AG04450 (cell line): ENCODE results near the gene FRK. TPM values are rescaled to one million over a fixed set of nuclear protein-coding genes. Genes with fewer than 3 reads are reported as not detected.
"Not testable (repeated sequence)": the region's sequence is repeated elsewhere in the genome, so short reads cannot be mapped to it uniquely, and the experiment has no call there.

Experiments used
- CTCF ChIA-PET: fragments of 300-600, 350-600 bp; formaldehyde crosslinking; extraction: SDS; loops from one replicate; lab custom pipeline; 2022; ENCODE audit warnings: antibody characterized with exemption, inconsistent platforms; lab: Charles Lee
- POLR2A ChIA-PET: fragments of 350-600 bp; formaldehyde crosslinking; extraction: SDS; loops from one replicate; lab custom pipeline; 2021; ENCODE audit warnings: antibody characterized with exemption, inconsistent platforms; lab: Yijun Ruan, JAX
- DNase-seq: peaks from one replicate; pipeline ENCODE4 v3.0.0-alpha.2; 2011; ENCODE audit warnings: low read depth, low spot score
- H3K27ac ChIP-seq: one replicate; pipeline ENCODE4 v1.5.1; 2012; ENCODE audit warnings: low read depth, low read length, control low read depth
- H3K27me3 ChIP-seq: one replicate; pipeline ENCODE4 v1.6.0; 2012; ENCODE audit warnings: low read length; ENCODE audit not compliant: control insufficient read depth, insufficient read depth
- H3K4me3 ChIP-seq: 2 replicates; pipeline ENCODE4 v1.5.1; 2011; ENCODE audit warnings: mild to moderate bottlenecking, low read depth, low read length, control low read depth
- H3K9me3 ChIP-seq: 2 replicates; pipeline ENCODE4 v1.5.1; 2012; ENCODE audit warnings: low read length; ENCODE audit not compliant: control insufficient read depth, insufficient read depth
- CTCF ChIP-seq: IDR thresholded peaks from 2 replicates; pipeline ENCODE4 v1.5.1; 2011; ENCODE audit warnings: low read depth, low read length, control low read depth, inconsistent platforms
- polyA plus RNA-seq: library from polyadenylated mRNA; depleted of rRNA; stranded (reverse); fragments of >200 nt; gene quantifications from 2 replicates; pipeline ENCODE4 v1.2.3, GENCODE V29; 2011

Gene FRK
- polyA plus RNA-seq, 1 experiment: 0.43 TPM

- ChIA-PET POLR2A (no interaction called here), CTCF (interaction anchor here (0.7 kb wide), 1 partner anchor 41 kb away, joined by 3 read pairs; no protein-coding TSS in a partner anchor)
- no peak overlapping the region for H3K4me3 ChIP-seq
- H3K9me3 ChIP-seq: no peaks in the 10 kb centered on the region
- H3K27ac ChIP-seq: no peak overlapping the region
- no peak for DNase-seq
- no peak for TF ChIP-seq CTCF
- no peaks in the 10 kb centered on the region for H3K27me3 ChIP-seq
Measured at GRCh38 chr6:115969930-115970273, 90.8 kb downstream of the FRK start.

- Histone ChIP-seq H3K27me3 (no peaks in the 10 kb centered on the region), H3K27ac (no peak overlapping the region), H3K4me3 (no peak overlapping the region), H3K9me3 (no peaks in the 10 kb centered on the region)
- ChIA-PET CTCF (interaction anchor here (0.7 kb wide), 1 partner anchor 42 kb away, joined by 3 read pairs; no protein-coding TSS in a partner anchor), POLR2A (no interaction called here)
- no peak for TF ChIP-seq CTCF
- no peak for DNase-seq
Measured at GRCh38 chr6:115969207-115969929, 91.3 kb downstream of the FRK start.

GRCh38 chr6:115960286-115960685, 100.4 kb downstream of the FRK start:
- CTCF ChIA-PET, DNase-seq, H3K9me3 ChIP-seq, H3K27me3 ChIP-seq, H3K27ac ChIP-seq, POLR2A ChIA-PET, H3K4me3 ChIP-seq: not testable (repeated sequence)

GRCh38 chr6:115958958-115959357, 101.7 kb downstream of the FRK start:
- ChIA-PET POLR2A (no interaction called here), CTCF (no interaction called here)
- no peaks in the 10 kb centered on the region for H3K27me3 ChIP-seq
- no peak for DNase-seq
- TF ChIP-seq CTCF: no peak
- no peak overlapping the region for H3K27ac ChIP-seq
- H3K4me3 ChIP-seq: no peak overlapping the region
- no peaks in the 10 kb centered on the region for H3K9me3 ChIP-seq

- CTCF ChIA-PET: no interaction called here
Measured at GRCh38 chr6:115954740-115955139, 106.0 kb downstream of the FRK start.

More at GRCh38 chr6:115954740-115955139, 106.0 kb downstream of the FRK start:
- no peak overlapping the region for H3K4me3 ChIP-seq
- no peak for DNase-seq
- POLR2A ChIA-PET: no interaction called here
- H3K9me3 ChIP-seq: no peaks in the 10 kb centered on the region; the same call in 1 of the 2 replicates
- no peak overlapping the region for H3K27ac ChIP-seq
- no peaks in the 10 kb centered on the region for H3K27me3 ChIP-seq
- TF ChIP-seq CTCF: no peak
